DND-41 (cell line): ENCODE data around the gene AKAP13.

Experiments
- ATAC-seq: fragments of 200-7000 bp; cut with Tn5 transposase; 3 replicates; pipeline ENCODE4 v1.9.1; 2021; ENCODE audit warnings: low read depth; ENCODE audit not compliant: insufficient read depth
- DNase-seq: peaks from one replicate; pipeline ENCODE4 v3.0.0-alpha.2; 2020
- H2AFZ ChIP-seq: 2 replicates; pipeline ENCODE4 v1.6.0; 2012; ENCODE audit warnings: low read depth, low read length
- H3K27ac ChIP-seq: 2 replicates; pipeline ENCODE4 v1.5.1; 2012; ENCODE audit warnings: low read length, inconsistent platforms
- H3K27me3 ChIP-seq: fragments of 200-600 bp; sonication (generic); 2 replicates; pipeline ENCODE4 v1.6.0; 2012; ENCODE audit warnings: low read length, mild to moderate bottlenecking, inconsistent platforms; ENCODE audit not compliant: insufficient read depth, poor library complexity
- H3K36me3 ChIP-seq: 2 replicates; pipeline ENCODE4 v1.5.1; 2012; ENCODE audit warnings: low read length, inconsistent platforms; ENCODE audit not compliant: insufficient read depth
- H3K4me1 ChIP-seq: 2 replicates; pipeline ENCODE4 v1.5.1; 2012; ENCODE audit warnings: mild to moderate bottlenecking, low read length; ENCODE audit not compliant: insufficient read depth
- H3K4me2 ChIP-seq: 2 replicates; pipeline ENCODE4 v1.6.0; 2012; ENCODE audit warnings: mild to moderate bottlenecking, moderate library complexity, low read length, inconsistent platforms; ENCODE audit not compliant: insufficient read depth
- H3K4me3 ChIP-seq, 2 experiments: fragments of 200-600 bp in 1 of 2; shearing (Covaris generic) in 1 of 2; 2 replicates each; pipeline ENCODE4 v1.5.1; 2012 to 2016; ENCODE audit warnings: inconsistent platforms in 2 of 2, low read length in 2 of 2, mild to moderate bottlenecking in 2 of 2, low read depth in 1 of 2, moderate library complexity in 1 of 2
- H3K79me2 ChIP-seq: 2 replicates; pipeline ENCODE4 v1.6.0; 2012; ENCODE audit warnings: low read length, inconsistent platforms; ENCODE audit not compliant: insufficient read depth
- H3K9ac ChIP-seq: 2 replicates; pipeline ENCODE4 v1.6.0; 2012; ENCODE audit warnings: low read depth, mild to moderate bottlenecking, inconsistent platforms, low read length, moderate library complexity
- H3K9me3 ChIP-seq: 2 replicates; pipeline ENCODE4 v1.5.1; 2012; ENCODE audit warnings: low read length, moderate library complexity, mild to moderate bottlenecking, inconsistent platforms; ENCODE audit not compliant: insufficient read depth, severe bottlenecking
- H4K20me1 ChIP-seq: 2 replicates; pipeline ENCODE4 v1.6.0; 2012; ENCODE audit warnings: low read length; ENCODE audit not compliant: insufficient read depth
- CTCF ChIP-seq: IDR thresholded peaks from 2 replicates; pipeline ENCODE4 v1.5.1; 2012; ENCODE audit warnings: borderline replicate concordance, low read length, moderate library complexity, mild to moderate bottlenecking; ENCODE audit not compliant: poor library complexity, severe bottlenecking; ENCODE audit errors: extremely low read depth
- EZH2 ChIP-seq: IDR thresholded peaks from 3 replicates; pipeline ENCODE4 v1.6.1; 2012; ENCODE audit warnings: borderline replicate concordance, low read depth, mild to moderate bottlenecking, moderate library complexity, low read length, inconsistent platforms; ENCODE audit not compliant: severe bottlenecking

Gene AKAP13

GRCh38 chr15:85507114-85507513, 126.7 kb downstream of the AKAP13 start:
- ATAC-seq: no peak
- no peak for DNase-seq
- H3K4me1 ChIP-seq: no peaks in the 10 kb centered on the region
- no peak overlapping the region for H3K4me2 ChIP-seq
- peaks cover 8% of the 10 kb centered on the region; the same call in 1 of the 2 replicates for H4K20me1 ChIP-seq
- no peaks in the 10 kb centered on the region for H3K27me3 ChIP-seq
- no peaks in the 10 kb centered on the region for H3K9me3 ChIP-seq
- H3K79me2 ChIP-seq: no peaks in the 10 kb centered on the region
- no peak for TF ChIP-seq EZH2
- no peak for TF ChIP-seq CTCF
- H2AFZ ChIP-seq: no peak overlapping the region
- H3K36me3 ChIP-seq: no peaks in the 10 kb centered on the region
- no peak overlapping the region for H3K4me3 ChIP-seq
- no peak overlapping the region for H3K27ac ChIP-seq
- H3K9ac ChIP-seq: no peak overlapping the region

GRCh38 chr15:85509973-85510372, 129.6 kb downstream of the AKAP13 start:
- Histone ChIP-seq H3K9ac (no peak overlapping the region), H3K4me3 (no peak overlapping the region), H3K79me2 (no peaks in the 10 kb centered on the region), H3K27ac (no peak overlapping the region), H2AFZ (no peak overlapping the region), H3K36me3 (no peaks in the 10 kb centered on the region), H3K4me2 (no peak overlapping the region), H3K9me3 (no peaks in the 10 kb centered on the region), H3K27me3 (no peaks in the 10 kb centered on the region), H3K4me1 (no peaks in the 10 kb centered on the region), H4K20me1 (no peaks in the 10 kb centered on the region)
- ATAC-seq: no peak
- DNase-seq: no peak
- TF ChIP-seq CTCF (no peak), EZH2 (no peak)

- Histone ChIP-seq H3K9me3 (no peaks in the 10 kb centered on the region), H3K4me1 (no peaks in the 10 kb centered on the region), H2AFZ (no peak overlapping the region), H3K4me3 (no peak overlapping the region), H3K79me2 (no peaks in the 10 kb centered on the region), H4K20me1 (no peaks in the 10 kb centered on the region), H3K9ac (no peak overlapping the region), H3K4me2 (no peak overlapping the region), H3K27ac (no peak overlapping the region), H3K27me3 (no peaks in the 10 kb centered on the region), H3K36me3 (no peaks in the 10 kb centered on the region)
- ATAC-seq (no peak), DNase-seq (no peak)
- TF ChIP-seq CTCF: no peak
- TF ChIP-seq EZH2: no peak
Measured at GRCh38 chr15:85514413-85514812, 134.0 kb downstream of the AKAP13 start.

- ATAC-seq (no peak), DNase-seq (no peak)
- TF ChIP-seq CTCF (no peak), EZH2 (no peak)
- Histone ChIP-seq H3K27me3 (no peaks in the 10 kb centered on the region), H3K27ac (no peak overlapping the region), H3K36me3 (no peaks in the 10 kb centered on the region), H3K9ac (no peak overlapping the region), H3K4me2 (no peak overlapping the region), H3K4me1 (no peaks in the 10 kb centered on the region), H4K20me1 (no peaks in the 10 kb centered on the region), H3K4me3 (no peak overlapping the region), H2AFZ (no peak overlapping the region), H3K79me2 (no peaks in the 10 kb centered on the region), H3K9me3 (no peaks in the 10 kb centered on the region)
Measured at GRCh38 chr15:85515212-85515611, 134.8 kb downstream of the AKAP13 start.
